SJCRH30 (cell line): ENCODE data around the gene N4BP2L2. TPM values are rescaled to one million over a fixed set of nuclear protein-coding genes. Genes with fewer than 3 reads are reported as not detected.

Source experiments
- DNase-seq, 2 experiments: peaks; one replicate each; pipeline ENCODE4 v3.0.0-alpha.2; 2015 to 2020
- H3K27ac ChIP-seq: fragments of 250-450 bp; sonication (Bioruptor Pico); 2 replicates; pipeline ENCODE4 v1.5.1; 2020; ENCODE audit warnings: mild to moderate bottlenecking, moderate library complexity
- H3K27me3 ChIP-seq: fragments of 250-450 bp; sonication (Bioruptor Pico); 2 replicates; pipeline ENCODE4 v1.5.1; 2020; ENCODE audit warnings: mild to moderate bottlenecking, moderate library complexity
- H3K36me3 ChIP-seq: fragments of 250-450 bp; sonication (Bioruptor Pico); 2 replicates; pipeline ENCODE4 v1.5.1; 2020; ENCODE audit warnings: mild to moderate bottlenecking, moderate library complexity
- H3K4me1 ChIP-seq: fragments of 250-450 bp; sonication (Bioruptor Pico); 2 replicates; pipeline ENCODE4 v1.5.1; 2020; ENCODE audit warnings: mild to moderate bottlenecking, moderate library complexity
- H3K4me3 ChIP-seq: fragments of 250-450 bp; sonication (Bioruptor Pico); 2 replicates; pipeline ENCODE4 v1.5.1; 2020; ENCODE audit warnings: mild to moderate bottlenecking, moderate library complexity
- H3K9me3 ChIP-seq: fragments of 250-450 bp; sonication (Bioruptor Pico); replicated peaks from 2 replicates; pipeline ENCODE4 v1.5.1; 2020; ENCODE audit warnings: mild to moderate bottlenecking, moderate library complexity
- total RNA-seq: library from RNA; depleted of rRNA; stranded (reverse); fragments of >200 nt; shearing (Covaris generic); gene quantifications from 2 replicates; pipeline ENCODE4 v1.2.3, GENCODE V29; 2014

Gene N4BP2L2
- total RNA-seq, 1 experiment from 2014 or later: 134 TPM

DNA sequence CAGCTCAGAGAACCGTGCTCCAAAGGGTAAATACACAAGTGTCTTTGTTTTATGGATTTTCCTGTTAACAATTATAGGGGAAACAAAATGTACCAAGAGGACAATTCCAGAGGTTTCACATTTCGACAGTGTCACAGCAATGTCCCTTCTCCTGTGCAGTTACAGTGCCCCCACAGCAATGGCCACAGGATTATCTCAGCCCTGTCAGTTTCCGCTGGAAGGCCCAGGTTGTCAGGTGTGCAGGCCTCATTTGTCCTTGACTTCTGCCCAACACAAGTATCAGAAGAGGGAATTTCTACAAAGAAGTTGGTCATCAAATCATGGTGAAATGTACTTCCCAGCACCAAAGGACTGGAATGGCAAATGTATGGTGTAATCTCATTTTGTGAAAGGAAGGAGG, 11.2 kb upstream of the N4BP2L2 start:
- no peak for DNase-seq
- H3K4me3 ChIP-seq: no peak overlapping the region
- H3K9me3 ChIP-seq: 0 out of 2 replicates have a peak, but pooled peaks cover 3% of the 10 kb centered on the region
- H3K36me3 ChIP-seq: no peaks in the 10 kb centered on the region
- no peaks in the 10 kb centered on the region for H3K27me3 ChIP-seq
- H3K27ac ChIP-seq: no peak overlapping the region
- H3K4me1 ChIP-seq: peaks cover 9% of the 10 kb centered on the region; the same call in 1 of the 2 replicates

DNA sequence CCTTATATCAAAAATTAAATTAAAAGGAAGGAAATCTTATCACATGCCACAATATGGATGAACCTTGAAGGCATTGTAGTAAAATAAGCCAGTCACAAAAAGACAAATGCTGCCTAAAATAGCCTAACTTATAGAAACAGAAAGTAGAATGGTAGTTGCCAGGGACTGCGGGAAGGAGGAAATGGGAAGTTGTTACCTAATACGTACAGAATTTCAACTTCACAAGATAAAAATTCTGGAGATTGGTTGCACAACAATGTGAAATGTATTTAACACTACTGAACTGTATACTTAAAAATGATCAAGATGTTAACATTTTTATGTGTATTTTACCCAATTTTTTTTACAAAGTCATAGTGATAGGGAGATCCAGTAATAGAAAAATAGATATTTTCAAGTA, 10.2 kb upstream of the N4BP2L2 start:
- Histone ChIP-seq H3K9me3 (0 out of 2 replicates have a peak, but pooled peaks cover 3% of the 10 kb centered on the region), H3K4me1 (0 out of 2 replicates have a peak, but pooled peaks cover 2% of the 10 kb centered on the region), H3K4me3 (no peak overlapping the region), H3K27ac (no peak overlapping the region), H3K27me3 (no peaks in the 10 kb centered on the region), H3K36me3 (no peaks in the 10 kb centered on the region)
- no peak for DNase-seq

DNA sequence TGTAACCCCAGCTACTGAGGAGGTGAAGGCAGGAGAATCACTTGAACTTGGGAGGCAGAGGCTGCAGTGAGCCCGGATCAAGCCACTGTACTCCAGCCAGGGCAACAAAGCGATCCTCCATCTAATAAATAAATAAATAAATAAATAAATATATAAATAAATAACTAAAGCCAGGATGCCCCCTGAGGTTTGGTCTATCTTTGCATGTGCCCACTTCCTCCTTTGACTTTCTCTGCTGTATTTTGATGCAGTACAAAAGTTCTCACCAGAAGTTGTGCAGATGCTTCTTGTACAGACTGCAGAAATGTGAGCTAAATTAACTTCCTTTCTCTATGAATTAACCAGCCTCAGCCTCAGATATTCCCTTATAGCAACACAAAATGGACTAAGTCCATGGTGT, 6.5 kb upstream of the N4BP2L2 start:
- no peak overlapping the region for H3K27ac ChIP-seq
- H3K36me3 ChIP-seq: no peaks in the 10 kb centered on the region
- H3K27me3 ChIP-seq: no peaks in the 10 kb centered on the region
- H3K9me3 ChIP-seq: no peaks in the 10 kb centered on the region
- H3K4me3 ChIP-seq: no peak overlapping the region
- H3K4me1 ChIP-seq: no peaks in the 10 kb centered on the region
- no peak for DNase-seq

DNA sequence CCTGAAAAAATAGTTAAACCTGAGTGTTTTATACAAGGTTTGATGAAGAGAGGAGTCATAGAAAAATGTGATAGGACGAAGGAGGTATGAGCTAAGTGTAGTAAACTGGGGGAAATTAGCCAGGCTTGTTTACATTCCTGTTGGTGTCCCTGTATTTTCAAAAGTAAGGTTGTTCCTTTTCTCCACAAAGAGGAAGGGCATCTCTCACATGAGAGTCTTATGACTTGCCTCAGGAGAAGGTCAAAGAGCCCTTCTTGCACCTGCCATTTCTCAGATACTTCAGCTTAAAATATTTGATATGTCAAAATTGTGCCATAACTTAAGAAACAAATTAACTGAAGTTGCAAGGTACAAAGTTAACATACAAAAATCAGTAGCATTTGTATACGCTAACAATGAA, 3.6 kb upstream of the N4BP2L2 start:
- DNase-seq: no peak
- Histone ChIP-seq H3K4me3 (no peak overlapping the region), H3K9me3 (no peaks in the 10 kb centered on the region), H3K4me1 (no peaks in the 10 kb centered on the region), H3K27ac (no peak overlapping the region), H3K36me3 (no peaks in the 10 kb centered on the region; the same call in 1 of the 2 replicates), H3K27me3 (no peaks in the 10 kb centered on the region)

DNA sequence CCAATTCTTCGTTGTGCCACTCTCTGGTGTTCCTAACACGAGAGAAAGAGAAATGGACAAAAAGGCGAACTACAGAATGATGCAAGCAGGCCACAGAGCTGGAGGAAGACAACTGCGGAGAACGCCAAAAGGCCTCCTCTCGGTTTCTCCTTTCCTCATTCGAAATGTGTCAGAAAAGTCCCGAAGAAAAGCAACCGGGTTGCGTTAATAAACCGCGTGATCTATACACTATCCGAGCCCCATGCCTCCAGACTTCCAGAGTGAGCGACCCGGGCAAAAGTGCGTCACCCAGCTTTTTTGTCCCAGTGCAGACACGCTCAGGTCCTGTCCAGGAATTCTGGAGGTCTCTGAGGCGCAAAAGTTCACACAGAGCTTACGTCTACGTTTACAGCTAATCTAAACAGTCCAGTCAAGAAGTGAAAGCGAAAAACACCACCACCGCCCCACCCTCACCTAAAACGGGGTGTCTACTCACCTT, 413 bp downstream of the N4BP2L2 start:
- Histone ChIP-seq H3K36me3 (peaks cover 33% of the 10 kb centered on the region), H3K9me3 (no peaks in the 10 kb centered on the region), H3K4me1 (no peaks in the 10 kb centered on the region; the same call in 1 of the 2 replicates), H3K27me3 (no peaks in the 10 kb centered on the region), H3K27ac (peak overlapping the region; percentile 62), H3K4me3 (peak overlapping the region; percentile 78)
- peak in 1 of 2 experiments; percentile 45 for DNase-seq

DNA sequence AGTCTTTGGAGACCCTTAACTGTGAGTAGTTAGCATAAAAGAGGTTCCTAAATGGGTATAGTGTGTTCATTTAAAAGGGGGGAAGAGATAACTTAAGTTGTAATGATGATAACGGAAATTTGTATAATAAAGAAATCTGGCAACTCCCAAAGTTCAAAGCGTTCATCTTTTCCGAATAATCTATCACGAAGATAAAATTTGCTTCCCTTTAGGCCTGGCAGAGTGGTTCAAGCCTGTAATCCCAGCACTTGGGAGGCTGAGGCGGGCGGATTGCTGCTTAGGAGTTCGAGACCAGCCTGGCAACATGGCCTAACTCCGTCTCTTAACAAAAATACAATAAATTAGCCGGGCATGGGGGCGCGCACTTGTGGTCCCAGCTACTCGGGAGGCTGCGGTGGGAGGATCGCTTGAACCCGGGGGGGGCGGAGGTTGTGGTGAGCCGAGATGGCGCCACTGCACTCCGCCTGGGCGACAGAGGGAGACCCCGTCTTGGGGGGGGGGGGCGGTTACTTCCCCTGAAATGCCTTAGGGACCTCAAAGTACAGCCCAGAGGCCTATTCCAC, 934 bp downstream of the N4BP2L2 start:
- peak; percentile 46 to 51 for DNase-seq
- Histone ChIP-seq H3K27me3 (no peaks in the 10 kb centered on the region), H3K36me3 (peaks cover 33% of the 10 kb centered on the region)

DNA sequence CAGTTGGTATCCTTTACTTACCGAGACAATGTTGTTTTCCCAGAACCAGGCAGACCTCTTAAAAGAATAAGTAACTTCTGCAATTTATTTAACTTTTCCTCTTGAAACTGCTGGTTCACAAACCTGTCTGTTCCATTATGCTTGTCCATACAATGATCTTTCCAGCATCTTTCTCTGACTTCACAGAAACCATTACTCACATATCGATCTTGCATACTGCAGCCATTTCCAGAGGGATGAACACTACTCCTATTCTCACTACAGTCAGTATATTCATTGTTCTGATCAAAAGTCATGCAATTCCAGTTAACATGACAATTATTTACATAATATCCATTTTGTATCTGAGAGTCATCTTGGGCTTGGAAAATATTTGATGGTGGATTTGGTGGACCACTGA, 2.8 kb downstream of the N4BP2L2 start:
- Histone ChIP-seq H3K9me3 (no peaks in the 10 kb centered on the region), H3K4me1 (peaks cover 3% of the 10 kb centered on the region), H3K4me3 (no peak overlapping the region), H3K27me3 (no peaks in the 10 kb centered on the region), H3K27ac (no peak overlapping the region), H3K36me3 (peaks cover 46% of the 10 kb centered on the region)
- no peak for DNase-seq

More for the DNA sequence above, 934 bp downstream of the N4BP2L2 start:
- H3K4me1 ChIP-seq: no peaks in the 10 kb centered on the region; the same call in 1 of the 2 replicates
- peak overlapping the region; percentile 78 for H3K4me3 ChIP-seq
- peak overlapping the region; percentile 62 for H3K27ac ChIP-seq
- no peaks in the 10 kb centered on the region for H3K9me3 ChIP-seq

DNA sequence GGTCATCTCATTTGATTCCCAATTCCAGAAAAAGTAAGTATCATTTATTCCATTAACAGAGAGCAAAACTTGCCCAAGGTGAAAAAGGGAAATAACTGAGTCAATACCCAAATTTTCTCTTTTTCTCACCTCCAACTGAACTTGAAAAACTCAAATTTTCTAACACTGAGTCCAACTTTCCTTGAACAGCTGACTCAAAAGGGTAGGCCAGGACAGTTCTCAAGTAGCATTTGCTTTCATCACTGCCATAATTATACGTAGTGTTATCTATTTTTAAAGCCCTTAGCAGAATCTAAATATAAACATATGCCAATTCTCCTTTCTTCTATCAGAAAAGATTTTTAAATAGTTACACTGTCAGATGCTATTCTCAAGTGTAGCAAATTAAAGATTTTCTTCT, 3.5 kb downstream of the N4BP2L2 start:
- Histone ChIP-seq H3K4me3 (no peak overlapping the region), H3K27me3 (no peaks in the 10 kb centered on the region), H3K4me1 (peaks cover 3% of the 10 kb centered on the region), H3K36me3 (peaks cover 51% of the 10 kb centered on the region), H3K27ac (no peak overlapping the region), H3K9me3 (no peaks in the 10 kb centered on the region)
- no peak for DNase-seq

DNA sequence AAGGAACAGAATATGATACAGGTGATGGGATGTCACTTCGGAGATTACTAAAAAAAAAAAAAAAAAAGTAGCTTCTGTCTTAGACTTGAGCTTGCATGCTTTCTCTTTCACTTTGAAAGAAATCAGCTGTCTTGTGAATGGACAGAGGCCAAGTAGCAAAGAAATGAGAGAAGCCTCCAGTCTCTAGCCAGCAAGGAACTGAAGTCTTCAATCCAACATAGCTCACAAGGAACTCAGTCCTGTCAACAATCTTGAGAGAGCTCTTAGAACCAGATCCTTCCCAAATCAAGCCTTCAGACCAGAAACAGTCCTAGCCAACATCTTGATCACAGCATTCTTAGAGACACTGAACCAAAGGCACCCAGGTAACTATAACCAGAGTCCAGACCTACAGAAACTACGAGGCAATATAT, 7.7 kb downstream of the N4BP2L2 start:
- Histone ChIP-seq H3K27me3 (no peaks in the 10 kb centered on the region), H3K36me3 (peaks cover 62% of the 10 kb centered on the region), H3K4me1 (peaks cover 3% of the 10 kb centered on the region), H3K4me3 (no peak overlapping the region), H3K27ac (no peak overlapping the region), H3K9me3 (no peaks in the 10 kb centered on the region)
- DNase-seq: no peak

DNA sequence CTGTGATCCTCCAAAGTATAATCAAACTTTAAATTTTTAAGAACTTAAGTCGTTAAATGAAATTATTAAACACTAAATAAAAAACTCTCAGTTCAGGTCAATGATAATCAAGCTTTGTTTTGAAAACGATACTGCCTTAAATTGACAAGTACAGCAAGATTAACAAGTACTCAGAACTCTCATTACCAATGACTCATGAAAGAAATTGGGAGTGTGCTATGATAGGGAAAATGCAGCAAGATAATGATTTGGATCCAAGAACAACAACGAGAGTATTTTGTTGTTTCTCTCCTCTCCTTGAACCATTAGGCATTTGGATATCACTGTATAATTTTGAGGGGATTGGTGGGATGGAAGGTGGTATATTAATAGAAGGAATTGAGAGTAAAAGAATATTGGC, 10.2 kb downstream of the N4BP2L2 start:
- Histone ChIP-seq H3K4me1 (peaks cover 3% of the 10 kb centered on the region; the same call in 1 of the 2 replicates), H3K36me3 (peaks cover 51% of the 10 kb centered on the region), H3K9me3 (no peaks in the 10 kb centered on the region), H3K4me3 (no peak overlapping the region), H3K27me3 (no peaks in the 10 kb centered on the region), H3K27ac (no peak overlapping the region)
- DNase-seq: no peak

DNA sequence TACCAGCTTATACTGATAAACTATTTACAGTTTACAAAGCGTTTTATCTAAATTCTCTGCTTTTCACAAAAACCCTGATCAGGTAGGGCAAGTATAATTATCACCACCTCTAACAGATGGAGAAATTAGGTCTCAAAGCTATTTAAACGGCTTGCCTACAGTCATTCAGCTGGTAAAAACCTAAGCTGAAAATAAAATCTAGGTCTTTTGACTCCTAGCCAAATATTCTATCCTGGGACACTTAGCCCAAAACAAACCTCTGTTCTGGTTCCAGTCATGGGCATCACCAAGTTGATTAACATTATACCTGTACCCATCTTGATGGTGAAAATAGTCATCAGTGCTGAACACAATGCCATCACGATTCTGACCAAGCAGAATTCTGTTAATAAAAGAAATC, 11.4 kb downstream of the N4BP2L2 start:
- H3K4me3 ChIP-seq: no peak overlapping the region
- no peaks in the 10 kb centered on the region for H3K9me3 ChIP-seq
- no peak for DNase-seq
- peaks cover 59% of the 10 kb centered on the region for H3K36me3 ChIP-seq
- no peaks in the 10 kb centered on the region for H3K27me3 ChIP-seq
- H3K4me1 ChIP-seq: peaks cover 3% of the 10 kb centered on the region; the same call in 1 of the 2 replicates
- H3K27ac ChIP-seq: no peak overlapping the region

DNA sequence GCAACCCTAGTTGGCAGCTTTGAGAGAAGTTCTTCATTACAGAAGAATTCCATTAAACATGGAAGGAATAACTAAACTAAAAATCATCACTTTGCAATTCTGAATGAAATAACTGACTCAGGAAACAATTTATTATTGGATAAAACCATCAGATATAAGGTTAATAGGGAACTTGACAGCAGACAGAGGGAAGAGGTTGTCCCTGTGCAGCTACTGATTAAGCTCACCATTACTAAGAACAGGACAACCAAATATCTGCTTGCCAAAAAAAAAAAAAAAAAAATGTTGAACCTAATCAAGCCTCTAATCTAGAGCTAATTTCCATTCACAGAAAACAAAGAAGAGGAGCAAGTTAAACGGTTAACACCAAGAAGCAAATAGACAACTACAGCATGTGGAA, 12.8 kb downstream of the N4BP2L2 start:
- H3K4me3 ChIP-seq: no peak overlapping the region
- no peak for DNase-seq
- H3K4me1 ChIP-seq: no peaks in the 10 kb centered on the region
- peaks cover 53% of the 10 kb centered on the region for H3K36me3 ChIP-seq
- H3K27ac ChIP-seq: no peak overlapping the region
- H3K27me3 ChIP-seq: no peaks in the 10 kb centered on the region
- no peaks in the 10 kb centered on the region for H3K9me3 ChIP-seq

DNA sequence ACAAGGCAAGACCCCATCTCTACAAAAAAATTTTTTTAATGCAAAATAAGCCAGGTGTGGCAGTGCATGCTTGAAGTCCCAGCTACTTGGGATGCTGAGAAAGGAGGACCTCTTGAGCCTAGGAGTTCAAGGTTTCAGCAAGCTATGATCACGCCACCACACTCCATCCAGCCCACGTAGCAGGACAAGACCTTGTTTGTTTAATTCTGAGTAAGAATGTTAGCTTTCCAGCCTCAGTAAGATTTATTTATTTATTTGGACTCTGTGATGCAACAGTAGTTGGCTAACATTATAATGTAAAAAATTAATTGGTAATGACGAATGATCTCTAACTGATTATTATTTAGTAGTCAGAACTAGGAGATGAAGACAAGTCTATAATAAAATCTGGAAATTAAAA, 23.3 kb downstream of the N4BP2L2 start:
- DNase-seq: no peak
- Histone ChIP-seq H3K36me3 (peaks cover 61% of the 10 kb centered on the region), H3K4me3 (no peak overlapping the region), H3K27ac (no peak overlapping the region), H3K9me3 (no peaks in the 10 kb centered on the region), H3K4me1 (no peaks in the 10 kb centered on the region), H3K27me3 (no peaks in the 10 kb centered on the region)

DNA sequence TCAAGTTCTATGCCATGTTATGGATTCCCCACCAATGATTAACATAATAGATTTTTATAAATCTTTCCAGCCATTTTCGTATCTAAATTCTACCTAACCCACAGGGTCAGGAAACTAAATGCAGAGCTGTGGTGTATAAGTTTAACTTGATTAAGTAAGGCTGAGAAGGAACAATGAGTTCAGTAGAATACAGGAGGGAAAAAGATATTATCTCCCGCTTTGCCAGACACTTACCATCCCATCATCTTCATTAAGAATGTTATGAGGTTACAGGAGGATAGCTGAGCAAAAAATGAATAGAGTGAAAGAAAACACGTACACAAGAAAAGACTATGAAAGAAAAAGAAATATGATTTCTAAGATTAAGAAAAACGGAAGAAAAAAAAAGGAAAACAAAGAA, 27.1 kb downstream of the N4BP2L2 start:
- no peaks in the 10 kb centered on the region for H3K4me1 ChIP-seq
- DNase-seq: no peak
- no peak overlapping the region for H3K4me3 ChIP-seq
- H3K27ac ChIP-seq: no peak overlapping the region
- H3K36me3 ChIP-seq: peaks cover 39% of the 10 kb centered on the region
- H3K9me3 ChIP-seq: no peaks in the 10 kb centered on the region
- H3K27me3 ChIP-seq: no peaks in the 10 kb centered on the region

DNA sequence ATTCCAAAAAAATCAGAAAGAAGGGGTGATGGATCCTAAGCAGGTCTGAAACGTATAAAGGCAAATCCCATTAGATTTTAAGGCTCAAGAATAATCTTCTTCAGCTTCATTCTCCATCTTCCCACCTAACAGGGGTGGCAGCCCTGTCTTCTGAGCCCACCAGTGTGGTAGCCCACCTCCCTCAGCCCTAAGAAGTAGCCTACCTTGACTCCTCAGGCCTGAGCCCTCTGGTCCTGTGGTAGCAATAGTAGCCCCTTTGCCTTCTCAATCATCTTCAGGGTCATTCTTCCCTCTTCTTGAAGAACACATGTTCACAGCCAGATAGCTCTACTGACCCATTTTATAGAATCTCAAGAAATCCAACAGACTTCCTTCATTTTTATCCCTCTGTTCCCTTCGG, 33.7 kb downstream of the N4BP2L2 start:
- Histone ChIP-seq H3K9me3 (no peaks in the 10 kb centered on the region), H3K27ac (no peak overlapping the region), H3K27me3 (no peaks in the 10 kb centered on the region), H3K4me3 (no peak overlapping the region), H3K4me1 (no peaks in the 10 kb centered on the region), H3K36me3 (peaks cover 8% of the 10 kb centered on the region)
- DNase-seq: no peak

DNA sequence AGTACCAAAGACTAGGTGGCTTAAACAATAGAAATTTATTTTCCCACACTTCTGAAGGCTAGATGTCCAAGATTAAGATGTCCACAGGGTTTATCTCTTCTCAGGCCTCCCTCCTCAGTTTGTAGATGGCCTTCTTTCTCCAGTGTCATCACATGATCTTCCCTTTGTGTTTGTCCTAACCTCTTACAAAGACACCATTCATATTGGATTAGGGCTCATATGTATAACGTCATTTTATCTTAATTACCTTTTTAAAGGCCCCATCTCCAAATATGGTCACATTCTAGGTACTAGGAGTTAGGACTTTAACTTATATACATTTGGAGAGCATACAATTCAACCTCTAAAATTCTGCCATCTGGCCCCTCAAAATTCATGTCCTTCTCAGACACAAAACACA, 34.3 kb downstream of the N4BP2L2 start:
- Histone ChIP-seq H3K4me1 (no peaks in the 10 kb centered on the region), H3K9me3 (no peaks in the 10 kb centered on the region), H3K27ac (no peak overlapping the region), H3K4me3 (no peak overlapping the region), H3K36me3 (peaks cover 4% of the 10 kb centered on the region; the same call in 1 of the 2 replicates), H3K27me3 (no peaks in the 10 kb centered on the region)
- DNase-seq: no peak
